ENCODE data around the gene ASTN1.

The ASTN1 gene

GRCh38 chr1:177024623-177025022 is 139.9 kb downstream of the ASTN1 start:
- no peaks in the 10 kb centered on the region for H3K36me3 ChIP-seq (ENCODE audit: insufficient read depth)

GRCh38 chr1:177023726-177024125 is 140.8 kb downstream of the ASTN1 start:
- no peak for TF ChIP-seq CTCF (conservative IDR thresholded peaks at IDR 0.05; ENCODE audit: low read depth, low read length)
- H4K20me1 ChIP-seq (ENCODE audit: insufficient read depth) = no peaks in the 10 kb centered on the region
- H3K79me2 ChIP-seq (ENCODE audit: insufficient read depth, low read depth) = no peaks in the 10 kb centered on the region
- H3K27me3 ChIP-seq (ENCODE audit: insufficient read depth, low read depth) = no peaks in the 10 kb centered on the region
- H2AFZ ChIP-seq (ENCODE audit: low read depth) = no peak overlapping the region
- no peak overlapping the region for H3K27ac ChIP-seq
- H3K9ac ChIP-seq = no peak overlapping the region
- H3K4me2 ChIP-seq = no peak overlapping the region
- no peaks in the 10 kb centered on the region for H3K36me3 ChIP-seq (ENCODE audit: insufficient read depth)
- no peak overlapping the region for H3K4me3 ChIP-seq (IDR thresholded peaks at IDR 0.05; ENCODE audit: insufficient read depth, low read depth, low read length)
- H3K4me1 ChIP-seq (ENCODE audit: low read depth, poor library complexity, severe bottlenecking) = no peaks in the 10 kb centered on the region

More at GRCh38 chr1:177024623-177025022, 139.9 kb downstream of the ASTN1 start:
- no peaks in the 10 kb centered on the region for H3K4me1 ChIP-seq (ENCODE audit: low read depth, poor library complexity, severe bottlenecking)
- no peak overlapping the region for H3K27ac ChIP-seq
- no peak overlapping the region for H3K4me3 ChIP-seq (IDR thresholded peaks at IDR 0.05; ENCODE audit: insufficient read depth, low read depth, low read length)
- no peak overlapping the region for H3K4me2 ChIP-seq
- H4K20me1 ChIP-seq (ENCODE audit: insufficient read depth) = no peaks in the 10 kb centered on the region
- H3K79me2 ChIP-seq (ENCODE audit: insufficient read depth, low read depth) = no peaks in the 10 kb centered on the region
- H2AFZ ChIP-seq (ENCODE audit: low read depth) = no peak overlapping the region
- no peak for TF ChIP-seq CTCF (conservative IDR thresholded peaks at IDR 0.05; ENCODE audit: low read depth, low read length)
- H3K27me3 ChIP-seq (ENCODE audit: insufficient read depth, low read depth) = no peaks in the 10 kb centered on the region
- no peak overlapping the region for H3K9ac ChIP-seq

GRCh38 chr1:177023249-177023648 is 141.3 kb downstream of the ASTN1 start:
- H3K27ac ChIP-seq = no peak overlapping the region

GRCh38 chr1:177021687-177022086 is 142.8 kb downstream of the ASTN1 start:
- Histone ChIP-seq H3K27ac (no peak overlapping the region), H3K79me2 (ENCODE audit: insufficient read depth, low read depth) (no peaks in the 10 kb centered on the region), H3K9ac (no peak overlapping the region), H3K27me3 (ENCODE audit: insufficient read depth, low read depth) (no peaks in the 10 kb centered on the region), H3K4me1 (ENCODE audit: low read depth, poor library complexity, severe bottlenecking) (no peaks in the 10 kb centered on the region), H3K4me3 (IDR thresholded peaks at IDR 0.05; ENCODE audit: insufficient read depth, low read depth, low read length) (no peak overlapping the region), H2AFZ (ENCODE audit: low read depth) (no peak overlapping the region), H3K4me2 (no peak overlapping the region), H4K20me1 (ENCODE audit: insufficient read depth) (no peaks in the 10 kb centered on the region), H3K36me3 (ENCODE audit: insufficient read depth) (no peaks in the 10 kb centered on the region)
- no peak for TF ChIP-seq CTCF (conservative IDR thresholded peaks at IDR 0.05; ENCODE audit: low read depth, low read length)

More at GRCh38 chr1:177023249-177023648, 141.3 kb downstream of the ASTN1 start:
- no peak overlapping the region for H2AFZ ChIP-seq (ENCODE audit: low read depth)
- H3K4me3 ChIP-seq (IDR thresholded peaks at IDR 0.05; ENCODE audit: insufficient read depth, low read depth, low read length) = no peak overlapping the region
- no peaks in the 10 kb centered on the region for H3K4me1 ChIP-seq (ENCODE audit: low read depth, poor library complexity, severe bottlenecking)
- TF ChIP-seq CTCF (conservative IDR thresholded peaks at IDR 0.05; ENCODE audit: low read depth, low read length) = no peak
- H3K79me2 ChIP-seq (ENCODE audit: insufficient read depth, low read depth) = no peaks in the 10 kb centered on the region
- no peaks in the 10 kb centered on the region for H3K36me3 ChIP-seq (ENCODE audit: insufficient read depth)
- H3K27me3 ChIP-seq (ENCODE audit: insufficient read depth, low read depth) = no peaks in the 10 kb centered on the region
- no peaks in the 10 kb centered on the region for H4K20me1 ChIP-seq (ENCODE audit: insufficient read depth)
- no peak overlapping the region for H3K4me2 ChIP-seq
- H3K9ac ChIP-seq = no peak overlapping the region
